Astrocyte of the cerebellum (primary cell): ENCODE measurements around the gene CYP4Z1.

ENCODE experiments used
- DNase-seq: peaks from one replicate; pipeline ENCODE4 v3.0.0-alpha.2; 2011; ENCODE audit warnings: low read depth
- H3K4me3 ChIP-seq: 2 replicates; pipeline ENCODE4 v1.5.1; 2011; ENCODE audit warnings: mild to moderate bottlenecking, low read depth, low read length, moderate library complexity
- in situ Hi-C: cut with HindIII; loops from 2 replicates; pipeline ENCODE4 v1.10.0; 2017; ENCODE audit warnings: low sequenced_read_pairs
- TF ChIP-seq, protein P1 (sequence below): IDR thresholded peaks from 2 replicates; pipeline ENCODE4 v1.5.1; 2012; ENCODE audit warnings: low read length, low read depth, moderate library complexity, mild to moderate bottlenecking; ENCODE audit errors: missing control alignments

The CYP4Z1 gene

DNA sequence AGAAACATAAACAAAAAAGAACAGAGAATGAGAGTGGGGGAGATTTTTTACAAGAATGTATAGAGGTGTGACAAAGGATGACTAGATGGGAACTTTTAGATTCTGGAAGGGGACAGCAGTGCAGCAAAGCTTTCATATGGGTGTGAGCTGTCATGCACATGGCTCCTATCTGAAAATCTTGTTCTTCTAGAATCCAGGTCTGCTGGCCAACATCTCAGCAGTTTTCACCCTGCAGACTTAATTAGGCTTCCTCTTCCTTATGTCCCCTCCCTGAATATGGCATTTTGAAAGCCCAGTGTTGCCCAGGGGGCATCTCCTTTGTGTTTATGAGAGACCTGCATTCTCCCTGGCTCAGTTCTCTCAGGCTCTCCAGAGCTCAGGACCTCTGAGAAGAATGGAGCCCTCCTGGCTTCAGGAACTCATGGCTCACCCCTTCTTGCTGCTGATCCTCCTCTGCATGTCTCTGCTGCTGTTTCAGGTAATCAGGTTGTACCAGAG, at the start of gene CYP4Z1:
Gene CYP4Z1, plus strand, starts transcription at position 135 of the 498 bp plus-strand sequence. Its CDS starts 260 bp downstream, at position 395.
- DNase-seq = no peak
- H3K4me3 ChIP-seq = no peak within 1 kb of the TSS
- TF ChIP-seq, protein P1, sequence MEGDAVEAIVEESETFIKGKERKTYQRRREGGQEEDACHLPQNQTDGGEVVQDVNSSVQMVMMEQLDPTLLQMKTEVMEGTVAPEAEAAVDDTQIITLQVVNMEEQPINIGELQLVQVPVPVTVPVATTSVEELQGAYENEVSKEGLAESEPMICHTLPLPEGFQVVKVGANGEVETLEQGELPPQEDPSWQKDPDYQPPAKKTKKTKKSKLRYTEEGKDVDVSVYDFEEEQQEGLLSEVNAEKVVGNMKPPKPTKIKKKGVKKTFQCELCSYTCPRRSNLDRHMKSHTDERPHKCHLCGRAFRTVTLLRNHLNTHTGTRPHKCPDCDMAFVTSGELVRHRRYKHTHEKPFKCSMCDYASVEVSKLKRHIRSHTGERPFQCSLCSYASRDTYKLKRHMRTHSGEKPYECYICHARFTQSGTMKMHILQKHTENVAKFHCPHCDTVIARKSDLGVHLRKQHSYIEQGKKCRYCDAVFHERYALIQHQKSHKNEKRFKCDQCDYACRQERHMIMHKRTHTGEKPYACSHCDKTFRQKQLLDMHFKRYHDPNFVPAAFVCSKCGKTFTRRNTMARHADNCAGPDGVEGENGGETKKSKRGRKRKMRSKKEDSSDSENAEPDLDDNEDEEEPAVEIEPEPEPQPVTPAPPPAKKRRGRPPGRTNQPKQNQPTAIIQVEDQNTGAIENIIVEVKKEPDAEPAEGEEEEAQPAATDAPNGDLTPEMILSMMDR = no peak
- in situ Hi-C loops = no loop called here

DNA sequence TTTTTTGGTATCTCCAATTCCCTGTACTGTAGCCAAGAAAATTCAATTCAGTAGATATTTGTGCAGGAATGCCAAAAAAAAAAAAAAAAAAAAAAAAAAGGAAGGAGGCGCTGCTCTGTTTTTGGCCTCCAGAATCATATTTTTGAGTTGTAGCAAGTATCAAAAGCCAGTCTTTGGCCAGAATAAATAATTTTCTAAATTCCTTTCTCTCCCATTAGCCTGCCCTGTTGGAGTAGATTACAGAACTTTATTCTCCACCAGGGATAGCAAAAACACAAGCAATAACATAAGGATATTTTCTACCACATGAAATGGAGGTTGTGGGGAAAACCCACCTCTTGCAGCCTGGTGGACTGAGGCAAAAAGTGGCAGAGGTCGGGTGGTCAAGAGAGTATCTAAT, 46.0 kb upstream of the CYP4Z1 start:
- no peak for DNase-seq
- TF ChIP-seq, protein P1 = no peak
- in situ Hi-C loops = no loop called here
- no peak overlapping the region for H3K4me3 ChIP-seq

GRCh38 chr1:47023268-47024140, 43.5 kb upstream of the CYP4Z1 start, which contains the start of gene CYP4X1:
Gene CYP4X1, plus strand, starts transcription at chr1:47023669. Its CDS starts 149 bp downstream, at chr1:47023818.
- peak within 1 kb of the TSS; percentile 37 for H3K4me3 ChIP-seq
- in situ Hi-C loops = no loop called here
- TF ChIP-seq, protein P1 = no peak
- DNase-seq = no peak

GRCh38 chr1:47024141-47024801, 42.8 kb upstream of the CYP4Z1 start:
- DNase-seq = no peak
- TF ChIP-seq, protein P1 = no peak
- peak overlapping the region; percentile 37 for H3K4me3 ChIP-seq
- in situ Hi-C loops = no loop called here

GRCh38 chr1:47030170-47030805, 36.7 kb upstream of the CYP4Z1 start:
- in situ Hi-C loops = loop anchor here (10.0 kb wide), 1 partner anchor 55 kb away; no protein-coding TSS in a partner anchor
- DNase-seq = no peak
- TF ChIP-seq, protein P1 = no peak
- no peak overlapping the region for H3K4me3 ChIP-seq

GRCh38 chr1:47031059-47031458, 36.0 kb upstream of the CYP4Z1 start:
- TF ChIP-seq, protein P1 = no peak
- in situ Hi-C loops = loop anchor here (10.0 kb wide), 1 partner anchor 56 kb away; no protein-coding TSS in a partner anchor
- DNase-seq = peak; percentile 74
- no peak overlapping the region for H3K4me3 ChIP-seq
